Measurements from ENCODE around the gene PCDHGA7. TPM values are rescaled to one million over a fixed set of nuclear protein-coding genes. Genes with fewer than 3 reads are reported as not detected.
A peak's percentile ranks its signal among the peaks of the same experiment; 100 is the strongest.
"Not testable (repeated sequence)": the region's sequence is repeated elsewhere in the genome, so short reads cannot be mapped to it uniquely, and the experiment has no call there.

PCDHGA7 gene
- total RNA-seq, 1 donor from 2014 or later: 0.23 TPM

DNA sequence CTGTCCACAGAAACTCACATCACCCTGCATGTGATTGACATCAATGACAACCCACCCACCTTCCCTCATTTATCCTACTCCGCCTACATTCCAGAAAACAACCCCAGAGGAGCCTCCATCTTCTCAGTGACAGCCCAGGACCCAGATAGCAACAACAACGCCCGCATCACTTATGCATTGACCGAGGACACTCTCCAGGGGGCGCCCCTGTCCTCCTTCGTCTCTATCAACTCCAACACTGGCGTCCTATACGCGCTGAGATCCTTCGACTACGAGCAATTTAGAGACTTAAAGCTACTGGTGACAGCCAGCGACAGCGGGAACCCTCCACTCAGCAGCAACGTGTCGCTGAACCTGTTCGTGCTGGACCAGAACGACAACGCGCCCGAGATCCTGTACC lies 37.2 kb upstream of the PCDHGA7 start:
- H3K4me3 ChIP-seq (ENCODE audit: low read depth, low read length): no peak overlapping the region
- no peak for DNase-seq (ENCODE audit: low read depth)
- TF ChIP-seq, protein P1, sequence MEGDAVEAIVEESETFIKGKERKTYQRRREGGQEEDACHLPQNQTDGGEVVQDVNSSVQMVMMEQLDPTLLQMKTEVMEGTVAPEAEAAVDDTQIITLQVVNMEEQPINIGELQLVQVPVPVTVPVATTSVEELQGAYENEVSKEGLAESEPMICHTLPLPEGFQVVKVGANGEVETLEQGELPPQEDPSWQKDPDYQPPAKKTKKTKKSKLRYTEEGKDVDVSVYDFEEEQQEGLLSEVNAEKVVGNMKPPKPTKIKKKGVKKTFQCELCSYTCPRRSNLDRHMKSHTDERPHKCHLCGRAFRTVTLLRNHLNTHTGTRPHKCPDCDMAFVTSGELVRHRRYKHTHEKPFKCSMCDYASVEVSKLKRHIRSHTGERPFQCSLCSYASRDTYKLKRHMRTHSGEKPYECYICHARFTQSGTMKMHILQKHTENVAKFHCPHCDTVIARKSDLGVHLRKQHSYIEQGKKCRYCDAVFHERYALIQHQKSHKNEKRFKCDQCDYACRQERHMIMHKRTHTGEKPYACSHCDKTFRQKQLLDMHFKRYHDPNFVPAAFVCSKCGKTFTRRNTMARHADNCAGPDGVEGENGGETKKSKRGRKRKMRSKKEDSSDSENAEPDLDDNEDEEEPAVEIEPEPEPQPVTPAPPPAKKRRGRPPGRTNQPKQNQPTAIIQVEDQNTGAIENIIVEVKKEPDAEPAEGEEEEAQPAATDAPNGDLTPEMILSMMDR (conservative IDR thresholded peaks at IDR 0.05; ENCODE audit: low read depth, low read length): no peak

DNA sequence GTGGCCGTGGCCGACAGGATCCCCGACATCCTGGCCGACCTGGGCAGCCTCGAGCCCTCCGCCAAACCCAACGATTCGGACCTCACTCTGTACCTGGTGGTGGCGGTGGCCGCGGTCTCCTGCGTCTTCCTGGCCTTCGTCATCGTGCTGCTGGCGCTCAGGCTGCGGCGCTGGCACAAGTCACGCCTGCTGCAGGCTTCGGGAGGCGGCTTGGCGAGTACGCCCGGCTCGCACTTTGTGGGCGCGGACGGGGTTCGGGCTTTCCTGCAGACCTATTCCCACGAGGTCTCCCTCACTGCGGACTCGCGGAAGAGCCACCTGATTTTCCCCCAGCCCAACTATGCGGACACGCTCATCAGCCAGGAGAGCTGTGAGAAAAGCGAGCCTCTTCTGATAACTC lies 36.5 kb upstream of the PCDHGA7 start:
- H3K4me3 ChIP-seq (ENCODE audit: low read depth, low read length); DNase-seq (ENCODE audit: low read depth): not testable (repeated sequence)

DNA sequence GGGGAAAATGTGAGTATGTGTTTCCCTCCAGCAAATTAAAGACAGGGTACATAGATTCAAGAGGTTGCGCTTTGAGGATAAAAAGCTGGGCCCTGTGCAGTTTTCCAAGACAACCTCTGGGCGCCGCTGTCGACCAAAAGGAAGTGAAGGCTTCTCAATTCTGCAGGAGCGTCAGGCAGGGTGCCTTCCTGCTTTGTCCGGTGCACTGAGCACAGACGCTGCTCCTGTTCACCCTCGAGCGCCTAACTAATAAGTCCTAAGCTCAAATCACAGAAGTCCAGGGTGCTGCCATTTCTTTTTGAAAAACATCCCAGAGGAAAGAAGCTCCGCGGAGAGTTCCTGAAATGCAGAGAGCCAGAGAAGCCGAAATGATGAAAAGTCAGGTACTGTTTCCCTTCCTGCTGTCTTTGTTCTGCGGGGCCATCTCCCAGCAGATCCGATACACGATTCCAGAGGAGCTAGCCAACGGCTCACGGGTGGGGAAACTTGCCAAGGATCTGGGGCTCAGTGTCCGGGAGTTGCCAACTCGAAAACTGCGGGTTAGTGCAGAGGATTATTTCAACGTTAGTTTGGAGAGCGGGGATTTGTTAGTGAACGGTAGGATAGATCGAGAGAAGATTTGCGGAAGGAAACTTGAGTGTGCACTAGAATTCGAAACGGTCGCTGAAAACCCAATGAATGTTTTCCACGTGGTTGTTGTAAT lies 32.5 kb upstream of the PCDHGA7 start, which contains the start of gene PCDHGB1:
Gene PCDHGB1 (plus strand): TSS at position 183 of the 703 bp plus-strand sequence. CDS start 162 bp downstream, at position 345.
- no peak for DNase-seq (ENCODE audit: low read depth)
- TF ChIP-seq, protein P1 (conservative IDR thresholded peaks at IDR 0.05; ENCODE audit: low read depth, low read length): peak; percentile 54
- H3K4me3 ChIP-seq (ENCODE audit: low read depth, low read length): peak within 1 kb of the TSS; percentile 37

DNA sequence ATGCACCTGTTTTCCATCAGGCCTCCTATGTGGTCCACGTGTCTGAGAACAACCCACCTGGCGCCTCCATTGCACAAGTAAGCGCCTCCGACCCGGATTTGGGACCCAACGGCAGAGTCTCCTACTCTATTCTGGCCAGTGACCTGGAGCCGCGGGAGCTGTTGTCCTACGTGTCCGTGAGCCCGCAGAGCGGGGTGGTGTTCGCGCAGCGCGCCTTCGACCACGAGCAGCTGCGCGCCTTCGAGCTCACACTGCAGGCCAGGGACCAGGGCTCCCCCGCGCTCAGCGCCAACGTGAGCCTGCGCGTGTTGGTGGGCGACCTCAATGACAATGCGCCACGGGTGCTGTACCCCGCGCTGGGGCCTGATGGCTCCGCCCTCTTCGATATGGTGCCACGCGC lies 31.0 kb upstream of the PCDHGA7 start:
- TF ChIP-seq, protein P1 (conservative IDR thresholded peaks at IDR 0.05; ENCODE audit: low read depth, low read length): no peak
- H3K4me3 ChIP-seq (ENCODE audit: low read depth, low read length): no peak overlapping the region
- no peak for DNase-seq (ENCODE audit: low read depth)

DNA sequence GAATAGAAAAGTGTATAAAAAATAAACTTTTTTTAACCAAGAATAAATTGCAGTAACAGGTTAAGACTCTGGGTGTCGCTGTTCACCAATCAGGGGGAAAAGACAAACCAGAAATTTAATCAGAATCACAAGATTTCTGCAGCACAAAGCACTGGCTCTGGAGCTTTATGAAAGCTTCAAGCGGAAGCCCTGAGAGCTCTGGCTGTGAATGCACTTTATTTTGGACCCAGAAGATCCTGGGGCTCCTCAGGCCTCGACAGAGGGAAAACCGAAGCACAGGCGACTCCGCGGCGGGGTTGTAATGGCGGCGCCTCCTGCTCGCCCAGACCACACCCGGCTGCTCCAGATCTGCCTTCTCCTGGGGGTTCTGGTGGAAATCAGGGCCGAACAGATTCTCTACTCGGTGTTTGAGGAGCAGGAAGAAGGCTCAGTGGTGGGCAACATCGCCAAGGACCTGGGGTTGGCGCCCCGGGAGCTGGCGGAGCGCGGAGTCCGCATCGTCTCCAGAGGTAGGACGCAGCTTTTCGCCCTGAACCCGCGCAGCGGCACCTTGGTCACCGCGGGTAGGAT lies 27.6 kb upstream of the PCDHGA7 start, which contains the start of gene PCDHGA4:
Gene PCDHGA4 (plus strand): TSS at position 122 of the 570 bp plus-strand sequence. CDS start 87 bp downstream, at position 209.
- TF ChIP-seq, protein P1 (conservative IDR thresholded peaks at IDR 0.05; ENCODE audit: low read depth, low read length): peak; percentile 52
- H3K4me3 ChIP-seq (ENCODE audit: low read depth, low read length): peak within 1 kb of the TSS; percentile 32
- DNase-seq (ENCODE audit: low read depth): no peak

DNA sequence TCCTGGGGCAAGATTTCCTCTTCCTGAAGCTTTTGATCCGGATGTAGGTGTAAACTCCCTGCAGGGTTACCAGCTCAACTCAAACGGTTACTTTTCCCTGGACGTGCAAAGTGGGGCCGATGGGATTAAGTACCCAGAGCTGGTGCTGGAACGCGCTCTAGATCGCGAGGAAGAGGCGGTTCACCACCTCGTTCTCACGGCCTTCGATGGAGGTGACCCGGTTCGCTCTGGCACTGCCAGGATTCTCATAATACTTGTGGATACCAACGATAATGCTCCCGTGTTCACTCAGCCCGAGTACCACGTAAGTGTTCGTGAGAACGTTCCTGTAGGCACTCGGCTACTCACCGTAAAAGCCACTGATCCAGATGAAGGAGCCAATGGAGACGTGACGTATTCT lies 26.9 kb upstream of the PCDHGA7 start:
- no peak overlapping the region for H3K4me3 ChIP-seq (ENCODE audit: low read depth, low read length)
- no peak for DNase-seq (ENCODE audit: low read depth)
- TF ChIP-seq, protein P1 (conservative IDR thresholded peaks at IDR 0.05; ENCODE audit: low read depth, low read length): no peak

DNA sequence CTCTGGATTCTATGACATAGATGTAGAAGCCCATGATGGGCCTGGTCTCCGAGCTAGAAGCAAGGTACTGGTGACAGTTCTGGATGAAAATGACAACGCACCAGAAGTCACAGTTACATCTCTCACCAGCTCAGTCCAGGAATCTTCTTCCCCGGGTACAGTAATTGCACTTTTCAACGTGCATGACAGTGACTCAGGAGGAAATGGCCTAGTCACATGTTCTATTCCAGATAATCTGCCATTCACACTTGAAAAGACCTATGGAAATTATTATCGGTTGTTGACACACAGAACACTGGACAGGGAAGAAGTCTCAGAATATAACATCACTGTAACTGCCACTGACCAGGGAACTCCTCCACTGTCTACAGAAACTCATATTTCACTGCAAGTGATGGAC lies 26.4 kb upstream of the PCDHGA7 start:
- H3K4me3 ChIP-seq (ENCODE audit: low read depth, low read length): no peak overlapping the region
- TF ChIP-seq, protein P1 (conservative IDR thresholded peaks at IDR 0.05; ENCODE audit: low read depth, low read length): no peak
- DNase-seq (ENCODE audit: low read depth): no peak
